Smooth muscle cell (in vitro differentiated cells): ENCODE data around the gene LIMS1. TPM values are rescaled to one million over a fixed set of nuclear protein-coding genes. Genes with fewer than 3 reads are reported as not detected.

ENCODE experiments used
- DNase-seq: peaks from one replicate; lab custom pipeline; 2025; ENCODE audit not compliant: unreplicated experiment; lab: John Stamatoyannopoulos, UW
- H2AFZ ChIP-seq: fragments of 200-600 bp; sonication (generic); 2 replicates; pipeline ENCODE4 v1.6.0; 2016; ENCODE audit warnings: antibody characterized with exemption, low read depth, mild to moderate bottlenecking
- H3F3A ChIP-seq: fragments of 200-600 bp; sonication (generic); 2 replicates; pipeline ENCODE4 v1.6.0; 2017; ENCODE audit warnings: antibody characterized with exemption, low read depth
- H3K27ac ChIP-seq: fragments of 200-600 bp; sonication (generic); 2 replicates; pipeline ENCODE4 v1.5.1; 2016; ENCODE audit warnings: low read depth, mild to moderate bottlenecking
- H3K27me3 ChIP-seq: fragments of 200-600 bp; sonication (generic); 2 replicates; pipeline ENCODE4 v1.6.1; 2016; ENCODE audit warnings: low read depth, mild to moderate bottlenecking
- H3K36me3 ChIP-seq: fragments of 200-600 bp; sonication (generic); 2 replicates; pipeline ENCODE4 v1.5.1; 2016; ENCODE audit warnings: low read depth
- H3K4me1 ChIP-seq: fragments of 200-600 bp; sonication (generic); 2 replicates; pipeline ENCODE4 v1.5.1; 2016; ENCODE audit warnings: low read depth
- H3K4me2 ChIP-seq: fragments of 200-600 bp; sonication (generic); 2 replicates; pipeline ENCODE4 v1.6.0; 2016; ENCODE audit warnings: mild to moderate bottlenecking
- H3K4me3 ChIP-seq: fragments of 200-600 bp; sonication (generic); 2 replicates; pipeline ENCODE4 v1.5.1; 2016; ENCODE audit warnings: mild to moderate bottlenecking
- H3K79me2 ChIP-seq: fragments of 200-600 bp; sonication (generic); 2 replicates; pipeline ENCODE4 v1.6.0; 2016; ENCODE audit warnings: low read depth, mild to moderate bottlenecking
- H3K9ac ChIP-seq: fragments of 200-600 bp; sonication (generic); 2 replicates; pipeline ENCODE4 v1.6.0; 2016; ENCODE audit warnings: low read depth
- H3K9me3 ChIP-seq: fragments of 200-600 bp; sonication (generic); replicated peaks from 2 replicates; pipeline ENCODE4 v1.5.1; 2016; ENCODE audit warnings: low read depth
- H4K20me1 ChIP-seq: fragments of 200-600 bp; sonication (generic); 2 replicates; pipeline ENCODE4 v1.6.0; 2016; ENCODE audit warnings: low read depth
- CTCF ChIP-seq: fragments of 200-600 bp; sonication (generic); IDR thresholded peaks from 2 replicates; pipeline ENCODE4 v1.5.1; 2017; ENCODE audit warnings: borderline replicate concordance, mild to moderate bottlenecking, antibody characterized with exemption; ENCODE audit not compliant: insufficient read depth, poor library complexity, severe bottlenecking
- WGBS: methylation state at CpG from one replicate; pipeline ENCODE4 v1.1.7; 2016; ENCODE audit warnings: low lambda C conversion rate; 5-methylcytosine and 5-hydroxymethylcytosine counted together
- polyA plus RNA-seq: library from polyadenylated mRNA; unstranded; fragments of >200 nt; fragmentation: Nextera tagmentation; extraction: Ambion mirVana; gene quantifications from 2 replicates; pipeline ENCODE4 v1.2.1, GENCODE V29; 2016
- total RNA-seq: library from RNA; depleted of rRNA; stranded (reverse); fragments of >200 nt; gene quantifications from 2 replicates; pipeline ENCODE4 v1.2.3, GENCODE V29; 2014

The LIMS1 gene
- total and polyA plus RNA-seq, 2 experiments from 2014 or later = 56.9 to 155 TPM

DNA sequence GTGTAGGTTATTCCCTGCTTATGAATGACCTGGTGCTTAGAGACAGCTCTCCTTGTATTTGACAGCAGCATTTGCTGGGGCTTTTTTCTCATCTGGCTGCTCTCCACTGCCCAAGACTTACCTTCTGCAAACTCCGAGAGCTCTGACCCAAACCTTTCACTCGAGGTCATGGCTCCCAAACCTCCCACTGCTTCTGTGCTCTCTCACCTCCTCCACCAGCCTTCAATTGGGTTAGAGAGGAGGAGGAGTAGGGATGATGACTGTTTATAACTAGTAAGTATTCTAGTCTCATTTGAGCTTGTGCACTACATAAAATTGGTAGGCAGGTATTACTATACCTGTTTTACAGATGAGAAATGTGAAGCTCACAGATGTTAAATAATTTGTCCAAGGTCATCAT lies 40.1 kb downstream of the LIMS1 start:
- Histone ChIP-seq H3K4me3 (no peak overlapping the region), H3K4me2 (peak overlapping the region; percentile 65), H3K27me3 (no peaks in the 10 kb centered on the region), H3K9ac (no peak overlapping the region), H3K9me3 (no peaks in the 10 kb centered on the region), H4K20me1 (peaks cover 62% of the 10 kb centered on the region), H3K79me2 (peaks cover 92% of the 10 kb centered on the region), H2AFZ (no peak overlapping the region), H3K27ac (peak overlapping the region; percentile 61), H3K36me3 (no peaks in the 10 kb centered on the region), H3F3A (no peaks in the 10 kb centered on the region), H3K4me1 (peaks cover 36% of the 10 kb centered on the region)
- no peak for TF ChIP-seq CTCF
- WGBS = 63% methylated on average over 2 of the region's 2 CpGs
- DNase-seq = no peak

DNA sequence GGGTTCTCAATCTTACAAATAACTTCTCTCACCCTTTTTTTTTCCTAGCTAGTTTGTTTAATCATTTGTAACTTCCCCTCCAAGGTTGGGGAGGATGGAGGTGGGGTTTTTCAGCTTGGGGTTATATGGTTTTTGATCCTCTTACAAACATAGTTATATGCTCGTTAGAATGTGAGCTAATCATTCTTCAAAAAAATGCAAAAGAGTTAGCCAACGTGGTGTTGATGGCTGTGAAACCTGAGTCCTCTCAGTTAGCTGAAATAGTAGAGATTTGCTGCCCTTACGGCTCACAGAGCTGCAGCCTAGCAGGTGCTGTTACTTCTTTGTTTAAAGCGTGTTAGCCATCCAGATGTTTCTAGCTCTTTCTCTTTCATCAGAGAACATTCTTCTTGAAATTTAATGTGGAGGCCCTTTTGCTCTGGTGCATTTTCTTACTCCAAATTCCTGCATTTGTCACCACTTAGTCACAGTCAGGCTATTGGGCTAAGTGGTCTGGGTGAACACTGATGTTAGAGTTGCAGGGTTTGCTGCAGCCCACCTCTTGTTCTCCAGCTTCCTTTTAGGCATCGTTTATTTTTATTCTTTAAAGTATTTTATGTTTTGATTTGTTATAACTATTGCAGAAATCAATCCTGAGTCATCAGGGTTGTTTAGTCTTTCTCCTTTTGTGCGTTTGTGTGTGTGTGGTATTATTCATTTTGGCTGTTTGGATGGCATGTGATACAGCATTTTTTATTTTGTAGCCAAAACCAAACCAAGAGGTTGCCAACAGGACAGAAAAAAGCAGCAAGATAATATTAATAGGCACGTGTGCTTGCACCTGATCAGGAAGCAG lies 41.1 kb downstream of the LIMS1 start:
- peaks cover 52% of the 10 kb centered on the region for H4K20me1 ChIP-seq
- DNase-seq = no peak
- no peak overlapping the region for H3K4me3 ChIP-seq
- peaks cover 93% of the 10 kb centered on the region for H3K79me2 ChIP-seq
- peaks cover 34% of the 10 kb centered on the region for H3K4me1 ChIP-seq
- no peaks in the 10 kb centered on the region for H3K36me3 ChIP-seq
- H3K9me3 ChIP-seq = no peaks in the 10 kb centered on the region
- H3K27me3 ChIP-seq = no peaks in the 10 kb centered on the region
- peak overlapping the region; percentile 65 for H3K4me2 ChIP-seq
- peak overlapping the region; percentile 19 for H3K9ac ChIP-seq
- H3F3A ChIP-seq = no peaks in the 10 kb centered on the region
- no peak for TF ChIP-seq CTCF
- peak overlapping the region; percentile 61 for H3K27ac ChIP-seq
- 27% methylated on average over 7 of the region's 7 CpGs for WGBS
- H2AFZ ChIP-seq = no peak overlapping the region

DNA sequence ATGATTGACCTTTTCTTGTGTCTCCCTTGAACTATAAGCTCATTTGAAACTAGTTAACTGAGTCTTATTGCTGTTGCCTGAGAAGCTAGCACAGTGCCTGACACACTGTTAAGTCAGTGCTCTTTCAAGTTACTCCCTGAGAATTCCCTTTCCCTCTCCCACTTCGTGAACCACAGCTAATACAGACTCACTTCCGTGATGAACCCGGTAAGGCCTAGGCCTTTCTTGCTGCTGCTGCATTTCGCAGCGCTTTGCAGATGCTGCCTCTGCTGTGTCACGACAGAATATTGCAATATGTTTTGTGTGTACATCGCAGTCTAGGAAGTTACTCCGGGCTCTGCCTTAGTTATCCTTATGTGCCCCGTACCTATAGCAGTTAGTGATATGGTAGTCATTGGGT lies 42.8 kb downstream of the LIMS1 start:
- TF ChIP-seq CTCF = no peak
- H2AFZ ChIP-seq = no peak overlapping the region
- DNase-seq = no peak
- H3K36me3 ChIP-seq = no peaks in the 10 kb centered on the region
- H3K27ac ChIP-seq = peak overlapping the region; percentile 7
- peaks cover 34% of the 10 kb centered on the region for H4K20me1 ChIP-seq
- peaks cover 34% of the 10 kb centered on the region for H3K4me1 ChIP-seq
- H3K9ac ChIP-seq = no peak overlapping the region
- H3K4me3 ChIP-seq = no peak overlapping the region
- no peak overlapping the region for H3K4me2 ChIP-seq
- no peaks in the 10 kb centered on the region for H3F3A ChIP-seq
- no peaks in the 10 kb centered on the region for H3K27me3 ChIP-seq
- 93% methylated on average over 9 of the region's 9 CpGs for WGBS
- H3K9me3 ChIP-seq = no peaks in the 10 kb centered on the region
- H3K79me2 ChIP-seq = peaks cover 91% of the 10 kb centered on the region

DNA sequence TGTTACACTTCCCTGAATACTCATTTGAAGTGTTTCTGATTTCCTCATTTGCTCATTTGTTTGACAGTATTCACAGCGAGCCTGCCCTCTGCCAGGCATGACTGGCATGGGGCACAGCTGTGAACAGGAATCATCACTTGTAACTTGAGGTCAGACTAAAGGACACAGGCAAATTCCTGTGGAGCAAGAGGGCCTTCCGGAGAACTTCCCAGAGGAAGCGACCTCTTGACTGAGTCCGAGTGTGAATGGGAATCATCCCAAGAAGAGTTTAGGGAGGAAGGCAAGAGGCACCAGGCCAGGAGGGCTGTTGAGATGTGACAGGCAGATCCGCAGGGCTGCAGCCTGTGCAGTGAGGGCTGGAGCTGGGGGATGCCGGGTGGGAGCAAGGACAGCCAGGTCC lies 45.4 kb downstream of the LIMS1 start:
- 75% methylated on average over 6 of the region's 6 CpGs for WGBS
- Histone ChIP-seq H3F3A (no peaks in the 10 kb centered on the region), H3K9me3 (no peaks in the 10 kb centered on the region), H2AFZ (no peak overlapping the region), H3K9ac (no peak overlapping the region), H3K4me3 (no peak overlapping the region), H3K27ac (peak overlapping the region; percentile 52), H3K4me1 (peaks cover 17% of the 10 kb centered on the region), H4K20me1 (peaks cover 11% of the 10 kb centered on the region), H3K36me3 (no peaks in the 10 kb centered on the region), H3K79me2 (peaks cover 88% of the 10 kb centered on the region), H3K27me3 (no peaks in the 10 kb centered on the region), H3K4me2 (no peak overlapping the region)
- no peak for TF ChIP-seq CTCF
- DNase-seq = no peak
